Germinal center (tissue), 1 donor: ENCODE results near the gene RUFY4.
A peak's percentile ranks its signal among the peaks of the same experiment; 100 is the strongest.

ENCODE experiments used
- DNase-seq: peaks from one replicate; pipeline ENCODE4 v3.0.0; 2012; ENCODE audit warnings: mixed read lengths, low spot score

The RUFY4 gene

GRCh38 chr2:218068721-218069334 lies at the start of gene RUFY4:
Gene RUFY4 (plus strand): TSS chr2:218069253. CDS start chr2:218070606, 1,353 bp downstream.
- peak; percentile 48 for DNase-seq

GRCh38 chr2:218019411-218020060 lies 49.5 kb upstream of the RUFY4 start:
- no peak for DNase-seq

GRCh38 chr2:218020281-218020680 lies 48.8 kb upstream of the RUFY4 start:
- no peak for DNase-seq

- no peak for DNase-seq
Observed at GRCh38 chr2:218020966-218021535, 48.0 kb upstream of the RUFY4 start.

GRCh38 chr2:218021536-218022071 lies 47.4 kb upstream of the RUFY4 start:
- DNase-seq = no peak

- DNase-seq = no peak
Observed at GRCh38 chr2:218022131-218022850, 46.8 kb upstream of the RUFY4 start.

- no peak for DNase-seq
Observed at GRCh38 chr2:218022851-218023530, 46.1 kb upstream of the RUFY4 start.

- DNase-seq = no peak
Observed at GRCh38 chr2:218023636-218024035, 45.4 kb upstream of the RUFY4 start.

- no peak for DNase-seq
Observed at GRCh38 chr2:218024336-218024735, 44.7 kb upstream of the RUFY4 start.

GRCh38 chr2:218024871-218025270 lies 44.2 kb upstream of the RUFY4 start:
- DNase-seq = no peak

- no peak for DNase-seq
Observed at GRCh38 chr2:218026244-218026643, 42.8 kb upstream of the RUFY4 start.

- no peak for DNase-seq
Observed at GRCh38 chr2:218026676-218027425, 42.2 kb upstream of the RUFY4 start.

- DNase-seq = no peak
Observed at GRCh38 chr2:218027426-218028188, 41.4 kb upstream of the RUFY4 start.

- no peak for DNase-seq
Observed at GRCh38 chr2:218028189-218028495, 40.9 kb upstream of the RUFY4 start.

- DNase-seq = no peak
Observed at GRCh38 chr2:218028562-218029348, 40.3 kb upstream of the RUFY4 start.

GRCh38 chr2:218029366-218030360 lies 39.4 kb upstream of the RUFY4 start:
- no peak for DNase-seq

- DNase-seq = no peak
Observed at GRCh38 chr2:218030409-218031195, 38.5 kb upstream of the RUFY4 start.

GRCh38 chr2:218031261-218031660 lies 37.8 kb upstream of the RUFY4 start:
- DNase-seq = no peak
